SK-N-SH treated with all-trans-retinoic acid at 6 μM for 48 hours (cell line): ENCODE results near the gene GOLGA3.

ENCODE experiments used
- ARNTL ChIP-seq: fragments of 450-650 bp; formaldehyde crosslinking; IDR thresholded peaks from 2 replicates; pipeline ENCODE4 v1.5.0; 2020; ENCODE audit warnings: low read depth, mild to moderate bottlenecking, moderate library complexity, borderline replicate concordance
- BACH2 ChIP-seq: fragments of 250-450 bp; sonication (Bioruptor Pico); IDR thresholded peaks from 2 replicates; pipeline ENCODE4 v1.9.0; 2021; ENCODE audit warnings: mild to moderate bottlenecking, borderline replicate concordance
- CREB5 ChIP-seq: fragments of 250-450 bp; sonication (Bioruptor Pico); IDR thresholded peaks from 2 replicates; pipeline ENCODE4 v1.5.1; 2020; ENCODE audit warnings: low read depth, mild to moderate bottlenecking, moderate library complexity
- CSRNP3 ChIP-seq: fragments of 250-450 bp; sonication (Bioruptor Pico); IDR thresholded peaks from 2 replicates; pipeline ENCODE4 v1.5.1; 2021; ENCODE audit warnings: mild to moderate bottlenecking, moderate library complexity
- PATZ1 ChIP-seq: fragments of 250-450 bp; sonication (Bioruptor Pico); IDR thresholded peaks from 2 replicates; pipeline ENCODE4 v1.8.0; 2020; ENCODE audit warnings: mild to moderate bottlenecking, moderate library complexity, borderline replicate concordance
- RARB ChIP-seq: fragments of 250-450 bp; sonication (Bioruptor Pico); IDR thresholded peaks from 2 replicates; pipeline ENCODE4 v1.8.0; 2021; ENCODE audit warnings: mild to moderate bottlenecking, moderate library complexity
- SNAI2 ChIP-seq: fragments of 250-450 bp; sonication (Bioruptor Pico); IDR thresholded peaks from 2 replicates; pipeline ENCODE4 v1.5.0; 2020; ENCODE audit warnings: mild to moderate bottlenecking, moderate library complexity
- TCF4 ChIP-seq: fragments of 250-450 bp; sonication (Bioruptor Pico); IDR thresholded peaks from 2 replicates; pipeline ENCODE4 v1.8.0; 2021; ENCODE audit warnings: mild to moderate bottlenecking, moderate library complexity, borderline replicate concordance
- TOX ChIP-seq: fragments of 250-450 bp; sonication (Bioruptor Pico); IDR thresholded peaks from 2 replicates; pipeline ENCODE4 v1.8.0; 2021; ENCODE audit warnings: mild to moderate bottlenecking, moderate library complexity, borderline replicate concordance
- ZFP3 ChIP-seq: fragments of 250-450 bp; sonication (Bioruptor Pico); IDR thresholded peaks from 2 replicates; pipeline ENCODE4 v1.5.0; 2020; ENCODE audit warnings: mild to moderate bottlenecking, moderate library complexity
- ZFP30 ChIP-seq: fragments of 450-650 bp; formaldehyde crosslinking; IDR thresholded peaks from 2 replicates; pipeline ENCODE4 v1.5.0; 2022; ENCODE audit warnings: mild to moderate bottlenecking, moderate library complexity
- TF ChIP-seq, protein P1 (sequence below): fragments of 250-450 bp; sonication (Bioruptor Pico); IDR thresholded peaks from 2 replicates; pipeline ENCODE4 v1.5.0; 2020; ENCODE audit warnings: mild to moderate bottlenecking, moderate library complexity

DNA sequence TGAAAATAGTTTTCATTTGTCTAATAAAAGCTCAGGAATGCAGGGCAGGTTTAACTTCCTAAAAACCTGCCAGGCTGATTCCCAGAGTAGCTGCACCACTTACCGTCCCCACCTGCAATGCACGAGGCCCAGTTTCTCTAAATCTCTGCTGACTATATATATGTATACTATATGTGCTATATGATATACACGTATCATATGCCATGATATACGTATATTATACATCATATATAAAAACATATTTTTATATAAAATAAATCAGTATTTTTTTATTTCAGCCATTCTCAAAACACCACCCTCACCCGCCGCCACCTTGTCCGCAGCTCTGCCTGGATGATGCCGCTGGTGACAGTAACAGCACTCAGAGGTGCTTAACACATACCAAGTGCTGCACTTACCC is 69.3 kb downstream of the GOLGA3 start:
- TF ChIP-seq ARNTL (CRISPR knock-in tag) (no peak), TOX (no peak), SNAI2 (no peak), ZFP30 (no peak), ZFP3 (no peak), TCF4 (CRISPR knock-in tag) (no peak), RARB (no peak), BACH2 (CRISPR knock-in tag) (no peak), PATZ1 (CRISPR knock-in tag) (no peak), CSRNP3 (CRISPR knock-in tag) (no peak), CREB5 (CRISPR knock-in tag) (no peak)
- TF ChIP-seq, protein P1, sequence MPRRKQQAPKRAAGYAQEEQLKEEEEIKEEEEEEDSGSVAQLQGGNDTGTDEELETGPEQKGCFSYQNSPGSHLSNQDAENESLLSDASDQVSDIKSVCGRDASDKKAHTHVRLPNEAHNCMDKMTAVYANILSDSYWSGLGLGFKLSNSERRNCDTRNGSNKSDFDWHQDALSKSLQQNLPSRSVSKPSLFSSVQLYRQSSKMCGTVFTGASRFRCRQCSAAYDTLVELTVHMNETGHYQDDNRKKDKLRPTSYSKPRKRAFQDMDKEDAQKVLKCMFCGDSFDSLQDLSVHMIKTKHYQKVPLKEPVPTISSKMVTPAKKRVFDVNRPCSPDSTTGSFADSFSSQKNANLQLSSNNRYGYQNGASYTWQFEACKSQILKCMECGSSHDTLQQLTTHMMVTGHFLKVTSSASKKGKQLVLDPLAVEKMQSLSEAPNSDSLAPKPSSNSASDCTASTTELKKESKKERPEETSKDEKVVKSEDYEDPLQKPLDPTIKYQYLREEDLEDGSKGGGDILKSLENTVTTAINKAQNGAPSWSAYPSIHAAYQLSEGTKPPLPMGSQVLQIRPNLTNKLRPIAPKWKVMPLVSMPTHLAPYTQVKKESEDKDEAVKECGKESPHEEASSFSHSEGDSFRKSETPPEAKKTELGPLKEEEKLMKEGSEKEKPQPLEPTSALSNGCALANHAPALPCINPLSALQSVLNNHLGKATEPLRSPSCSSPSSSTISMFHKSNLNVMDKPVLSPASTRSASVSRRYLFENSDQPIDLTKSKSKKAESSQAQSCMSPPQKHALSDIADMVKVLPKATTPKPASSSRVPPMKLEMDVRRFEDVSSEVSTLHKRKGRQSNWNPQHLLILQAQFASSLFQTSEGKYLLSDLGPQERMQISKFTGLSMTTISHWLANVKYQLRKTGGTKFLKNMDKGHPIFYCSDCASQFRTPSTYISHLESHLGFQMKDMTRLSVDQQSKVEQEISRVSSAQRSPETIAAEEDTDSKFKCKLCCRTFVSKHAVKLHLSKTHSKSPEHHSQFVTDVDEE (CRISPR knock-in tag): no peak
